ENCODE data around the gene ASB3. TPM values are rescaled to one million over a fixed set of nuclear protein-coding genes. Genes with fewer than 3 reads are reported as not detected.
A peak's percentile ranks its signal among the peaks of the same experiment; 100 is the strongest.

ASB3 gene
- total and polyA plus RNA-seq, 4 donors = 2.7 to 13.6 (median 8.7) TPM

GRCh38 chr2:53819634-53820033 lies 32.9 kb upstream of the ASB3 start (continued):
- no peak for TF ChIP-seq TAF1 (conservative IDR thresholded peaks at IDR 0.05)
- TF ChIP-seq EGR1 (IDR thresholded peaks at IDR 0.05; ENCODE audit: low read depth in 2 of 2) = no peak
- TF ChIP-seq, protein P1, sequence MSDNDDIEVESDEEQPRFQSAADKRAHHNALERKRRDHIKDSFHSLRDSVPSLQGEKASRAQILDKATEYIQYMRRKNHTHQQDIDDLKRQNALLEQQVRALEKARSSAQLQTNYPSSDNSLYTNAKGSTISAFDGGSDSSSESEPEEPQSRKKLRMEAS (IDR thresholded peaks at IDR 0.05) = no peak
- no peak for TF ChIP-seq ZBTB33 (IDR thresholded peaks at IDR 0.05)

DNA sequence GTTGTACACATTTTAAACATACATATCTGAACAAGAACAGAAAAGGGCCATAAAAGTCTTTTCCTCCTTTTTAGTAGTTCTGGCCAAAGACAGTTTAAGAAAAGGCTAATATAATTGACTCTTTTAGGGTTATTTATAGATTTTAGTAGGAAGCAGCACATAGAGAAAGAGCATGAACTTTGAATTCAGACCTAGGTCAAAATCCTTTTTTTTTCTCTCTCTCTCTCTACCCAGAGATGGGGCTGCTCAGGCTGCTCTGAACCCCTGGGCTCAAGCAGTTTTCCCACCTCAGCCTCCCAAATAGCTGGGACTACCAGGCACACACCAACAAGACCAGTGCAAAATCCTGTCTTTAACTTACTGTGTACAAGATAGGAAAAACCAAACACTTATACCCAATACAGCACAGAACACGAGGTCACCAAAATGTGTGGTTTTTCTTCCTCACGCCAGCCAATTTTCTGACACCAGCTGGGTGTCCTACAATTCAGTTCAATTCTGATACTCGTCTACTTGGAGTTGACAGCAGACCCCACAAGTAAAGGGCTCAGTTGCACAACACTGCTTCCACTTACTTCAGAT lies 32.2 kb upstream of the ASB3 start:
- Histone ChIP-seq H3K9me3 (ENCODE audit: control insufficient read depth in 4 of 4, low read length in 3 of 4) (no peaks in the 10 kb centered on the region), H3K27me3 (ENCODE audit: control insufficient read depth in 4 of 4, insufficient read depth in 4 of 4, low read length in 3 of 4) (no peaks in the 10 kb centered on the region), H3K9ac (ENCODE audit: low read depth in 1 of 2, low read length in 2 of 2) (no peak overlapping the region), H3K27ac (ENCODE audit: low read depth in 1 of 2, low read length in 2 of 2) (peak overlapping the region in 1 of 2 donors; percentile 27), H3K36me3 (ENCODE audit: control insufficient read depth in 4 of 4, insufficient read depth in 3 of 4, low read depth in 1 of 4, low read length in 3 of 4) (peaks cover 3 to 13% (median 11%) of the 10 kb centered on the region in 4 donors), H3K4me1 (ENCODE audit: control insufficient read depth in 4 of 4, insufficient read depth in 4 of 4, low read length in 3 of 4) (peaks cover 0 to 9% (median 6%) of the 10 kb centered on the region in 4 donors), H3K4me3 (ENCODE audit: low read depth in 1 of 3, low read length in 3 of 3) (no peak overlapping the region)
- no peak for DNase-seq (ENCODE audit: low spot score)
- WGBS = 47% methylated on average over 3 of the region's 3 CpGs
- peak in 1 of 2 donors; percentile 34 for TF ChIP-seq RXRA (IDR thresholded peaks at IDR 0.05)
- TF ChIP-seq TAF1 (conservative IDR thresholded peaks at IDR 0.05) = no peak
- peak; percentile 24 for TF ChIP-seq HNF4G (IDR thresholded peaks at IDR 0.05)
- TF ChIP-seq GABPA (IDR thresholded peaks at IDR 0.05 in 1 of 2, conservative IDR thresholded peaks at IDR 0.05 in 1 of 2) = no peak
- no peak for TF ChIP-seq REST (IDR thresholded peaks at IDR 0.05)
- no peak for TF ChIP-seq JUND (IDR thresholded peaks at IDR 0.05)
- TF ChIP-seq HNF4A (conservative IDR thresholded peaks at IDR 0.05) = peak; percentile 47 to 69
- TF ChIP-seq FOXA2 (IDR thresholded peaks at IDR 0.05) = no peak
- no peak for TF ChIP-seq FOXA1 (IDR thresholded peaks at IDR 0.05)
- peak; percentile 21 for TF ChIP-seq SP1 (IDR thresholded peaks at IDR 0.05)
- TF ChIP-seq YY1 (IDR thresholded peaks at IDR 0.05) = no peak
- TF ChIP-seq, protein P1 (IDR thresholded peaks at IDR 0.05) = no peak
- TF ChIP-seq RAD21 (IDR thresholded peaks at IDR 0.05) = no peak
- no peak for TF ChIP-seq ATF3 (IDR thresholded peaks at IDR 0.05)
